Uterus (tissue), 4 donors: ENCODE results near the gene USP22. TPM values are rescaled to one million over a fixed set of nuclear protein-coding genes. Genes with fewer than 3 reads are reported as not detected.

Experiments
- DNase-seq, 2 donors: peaks; one replicate each; pipeline ENCODE4 v3.0.0-alpha.2; 2019 to 2020
- H3K27ac ChIP-seq, 2 donors: fragments of 200-600 bp; sonication (generic); 1 replicate in 1 of 2; 2 replicates in 1 of 2; pipeline ENCODE4 v1.5.1; 2016 to 2018
- H3K27me3 ChIP-seq, 2 donors: fragments of 200-600 bp; sonication (generic); one replicate each; pipeline ENCODE4 v1.5.1; 2018 to 2019; ENCODE audit warnings: control low read depth in 1 of 2
- H3K36me3 ChIP-seq, 2 donors: fragments of 200-600 bp; sonication (generic); one replicate each; pipeline ENCODE4 v1.5.1; 2019; ENCODE audit warnings: control low read depth in 1 of 2
- H3K4me1 ChIP-seq, 2 donors: fragments of 200-600 bp; sonication (generic); one replicate each; pipeline ENCODE4 v1.5.1; 2018 to 2019; ENCODE audit warnings: control low read depth in 1 of 2
- H3K4me3 ChIP-seq, 2 donors: fragments of 200-600 bp; sonication (generic); 1 replicate in 1 of 2; 2 replicates in 1 of 2; pipeline ENCODE4 v1.5.1; 2018 to 2019; ENCODE audit warnings: mild to moderate bottlenecking in 1 of 2
- H3K9me3 ChIP-seq, 2 donors: fragments of 200-600 bp; sonication (generic); one replicate each; pipeline ENCODE4 v1.5.1; 2019; ENCODE audit warnings: control low read depth in 1 of 2
- CTCF ChIP-seq, 4 experiments: fragments of 200-600 bp in 2 of 4; fragments of 450-650 bp in 2 of 4; sonication (generic) in 2 of 4; IDR thresholded peaks; one replicate each; pipeline ENCODE4 v1.5.1; 2016 to 2019; ENCODE audit warnings: antibody characterized with exemption in 4 of 4, mild to moderate bottlenecking in 2 of 4, moderate library complexity in 1 of 4
- POLR2A ChIP-seq, 2 donors: fragments of 450-650 bp; IDR thresholded peaks; one replicate each; pipeline ENCODE4 v1.6.1; 2016; ENCODE audit warnings: antibody characterized with exemption in 2 of 2, mild to moderate bottlenecking in 1 of 2, moderate library complexity in 1 of 2
- intact Hi-C: fragments of 100-400 bp; cut with DNase I; formaldehyde crosslinking; loops from one replicate; pipeline ENCODE4 v1.15.1; 2023; ENCODE audit warnings: low total_unique reads
- total RNA-seq, 4 donors: library from RNA; depleted of rRNA in 3 of 4; stranded (reverse); fragments of >200 nt in 3 of 4; gene quantifications; one replicate each; pipeline versions ENCODE4 v1.1.0 to v1.2.4, GENCODE V29; 2014 to 2023
- donor health status: DM: yes; HTN: yes; CAD: no.

Gene USP22
- total RNA-seq, 4 donors from 2014 or later, result 110 to 299 (median 189) TPM

- H3K9me3 ChIP-seq, result no peaks in the 10 kb centered on the region
- peak overlapping the region in 1 of 2 donors; percentile 100 for H3K4me3 ChIP-seq
- H3K27me3 ChIP-seq, result no peaks in the 10 kb centered on the region
- H3K27ac ChIP-seq, result peak overlapping the region; percentile 94 to 100
- intact Hi-C loops, result no loop called here
- H3K4me1 ChIP-seq, result peaks cover 5 to 10% of the 10 kb centered on the region in 2 donors
- no peak for DNase-seq
- H3K36me3 ChIP-seq, result no peaks in the 10 kb centered on the region
- TF ChIP-seq CTCF (IDR thresholded peaks at IDR 0.05), result peak in 3 of 4 experiments; percentile 20 to 35 (median 24)
- TF ChIP-seq POLR2A (IDR thresholded peaks at IDR 0.05), result no peak
Measured at GRCh38 chr17:21039839-21040575, 2.8 kb downstream of the USP22 start.

- no peak for TF ChIP-seq POLR2A (IDR thresholded peaks at IDR 0.05)
- TF ChIP-seq CTCF (IDR thresholded peaks at IDR 0.05), result no peak
- no peak for DNase-seq
- intact Hi-C loops, result no loop called here
- no peak overlapping the region for H3K27ac ChIP-seq
- no peaks in the 10 kb centered on the region for H3K27me3 ChIP-seq
- no peak overlapping the region for H3K4me3 ChIP-seq
- no peaks in the 10 kb centered on the region for H3K36me3 ChIP-seq
- H3K4me1 ChIP-seq, result peaks cover 12 to 13% of the 10 kb centered on the region in 2 donors
- H3K9me3 ChIP-seq, result no peaks in the 10 kb centered on the region
Measured at GRCh38 chr17:21037117-21037803, 5.6 kb downstream of the USP22 start.

GRCh38 chr17:21036361-21036881, 6.4 kb downstream of the USP22 start:
- Histone ChIP-seq H3K4me1 (peaks cover 12 to 19% of the 10 kb centered on the region in 2 donors), H3K9me3 (no peaks in the 10 kb centered on the region), H3K27ac (no peak overlapping the region), H3K4me3 (no peak overlapping the region), H3K27me3 (no peaks in the 10 kb centered on the region), H3K36me3 (no peaks in the 10 kb centered on the region)
- DNase-seq, result no peak
- no peak for TF ChIP-seq POLR2A (IDR thresholded peaks at IDR 0.05)
- TF ChIP-seq CTCF (IDR thresholded peaks at IDR 0.05), result no peak
- intact Hi-C loops, result no loop called here

- H3K9me3 ChIP-seq, result no peaks in the 10 kb centered on the region
- DNase-seq, result no peak
- H3K4me3 ChIP-seq, result no peak overlapping the region
- intact Hi-C loops, result no loop called here
- H3K4me1 ChIP-seq, result peaks cover 12 to 19% of the 10 kb centered on the region in 2 donors
- H3K27me3 ChIP-seq, result no peaks in the 10 kb centered on the region
- H3K27ac ChIP-seq, result peak overlapping the region in 1 of 2 donors; percentile 17
- H3K36me3 ChIP-seq, result no peaks in the 10 kb centered on the region
- no peak for TF ChIP-seq POLR2A (IDR thresholded peaks at IDR 0.05)
- no peak for TF ChIP-seq CTCF (IDR thresholded peaks at IDR 0.05)
Measured at GRCh38 chr17:21035406-21035805, 7.4 kb downstream of the USP22 start.
